Natural killer cell (primary cell): ENCODE data around the gene DUSP3. TPM values are rescaled to one million over a fixed set of nuclear protein-coding genes. Genes with fewer than 3 reads are reported as not detected.
"Not testable (repeated sequence)": the region's sequence is repeated elsewhere in the genome, so short reads cannot be mapped to it uniquely, and the experiment has no call there.

Experiments
- ATAC-seq, 3 donors: fragments of 150-1000 bp in 2 of 3; fragments of 200-7000 bp in 1 of 3; cut with Tn5 transposase; 1 replicate in 1 of 3; 2 replicates in 2 of 3; pipeline ENCODE4 v1.10.0; 2021; ENCODE audit warnings: mild to moderate bottlenecking in 2 of 3, moderate library complexity in 2 of 3
- DNase-seq, 2 donors: peaks; one replicate each; pipeline versions ENCODE4 v3.0.0 to v3.0.0-alpha.2; 2013 to 2021; ENCODE audit warnings: mixed read lengths in 1 of 2
- H3K27ac ChIP-seq: one replicate; pipeline ENCODE4 v1.5.1; 2013; ENCODE audit warnings: mild to moderate bottlenecking, low read length
- H3K27me3 ChIP-seq: one replicate; pipeline ENCODE4 v1.6.1; 2013; ENCODE audit warnings: low read length; ENCODE audit not compliant: control insufficient read depth, insufficient read depth
- H3K36me3 ChIP-seq: one replicate; pipeline ENCODE4 v1.6.1; 2013; ENCODE audit warnings: low read length; ENCODE audit not compliant: control insufficient read depth, insufficient read depth
- H3K4me1 ChIP-seq: one replicate; pipeline ENCODE4 v1.6.1; 2013; ENCODE audit warnings: low read length; ENCODE audit not compliant: control insufficient read depth, insufficient read depth
- H3K4me3 ChIP-seq: one replicate; pipeline ENCODE4 v1.5.1; 2013; ENCODE audit warnings: low read length
- H3K9me3 ChIP-seq: one replicate; pipeline ENCODE4 v1.6.1; 2013; ENCODE audit warnings: low read length; ENCODE audit not compliant: control insufficient read depth, insufficient read depth
- H3K27ac Mint-ChIP-seq, 2 donors: one replicate each; pipeline ENCODE4 v1.8.0; 2022; ENCODE audit warnings: mild to moderate bottlenecking in 2 of 2, mixed read lengths in 2 of 2, moderate library complexity in 1 of 2
- H3K27me3 Mint-ChIP-seq, 2 donors: one replicate each; pipeline ENCODE4 v1.8.0; 2022; ENCODE audit warnings: low read depth in 2 of 2, mixed read lengths in 2 of 2
- H3K36me3 Mint-ChIP-seq: one replicate; pipeline ENCODE4 v1.8.0; 2022; ENCODE audit warnings: mixed read lengths
- H3K4me1 Mint-ChIP-seq, 2 donors: one replicate each; pipeline ENCODE4 v1.8.0; 2022; ENCODE audit warnings: mixed read lengths in 2 of 2
- H3K4me3 Mint-ChIP-seq: one replicate; pipeline ENCODE4 v1.8.0; 2022; ENCODE audit warnings: mild to moderate bottlenecking, moderate library complexity, mixed read lengths
- H3K9me3 Mint-ChIP-seq, 2 donors: one replicate each; pipeline ENCODE4 v1.8.0; 2022; ENCODE audit warnings: mixed read lengths in 2 of 2
- WGBS: methylation state at CpG from one replicate; pipeline ENCODE4 v1.1.7; 2013; ENCODE audit warnings: missing lambda C conversion rate; ENCODE audit not compliant: insufficient coverage; 5-methylcytosine and 5-hydroxymethylcytosine counted together
- intact Hi-C: fragments of 100-400 bp; cut with micrococcal nuclease; formaldehyde crosslinking; loops from one replicate; pipeline ENCODE4 v1.14.2; 2022
- total RNA-seq, 4 donors: library from RNA; stranded (reverse); fragments of 120-200 nt in 1 of 4; gene quantifications; one replicate each; pipeline versions ENCODE4 v1.2.3 to v1.2.4, GENCODE V29; 2013 to 2022
- TF ChIP-seq, protein P1 (sequence below): fragments of 200-600 bp; IDR thresholded peaks from one replicate; pipeline ENCODE4 v1.8.0; 2022; ENCODE audit warnings: antibody characterized with exemption

The DUSP3 gene
- total RNA-seq, 3 donors from 2014 or later (not counting 1 experiment from before 2014, with no cell fraction given) = 6.3 to 15.9 (median 12.9) TPM

DNA sequence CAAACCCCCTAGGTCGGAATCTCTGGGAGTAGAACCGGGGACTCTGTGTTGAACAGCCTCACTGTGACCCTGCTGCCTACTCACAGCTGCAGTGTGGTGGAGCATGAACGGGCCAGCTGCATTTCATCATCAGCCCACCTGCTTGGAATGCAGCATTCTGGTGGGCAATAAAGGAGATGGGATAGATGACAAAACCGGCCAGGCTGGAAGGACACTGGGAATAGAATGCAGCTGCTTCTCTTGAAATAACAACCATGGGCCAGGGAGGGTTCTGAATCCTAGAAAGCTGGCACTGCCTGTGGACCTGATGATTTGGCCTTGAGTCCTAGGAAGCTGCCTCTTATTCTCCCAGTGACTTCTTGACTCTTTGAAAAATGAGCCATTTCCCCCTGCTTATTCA is 25.0 kb upstream of the DUSP3 start:
- Mint-ChIP-seq H3K36me3 (no peaks in the 10 kb centered on the region), H3K27ac (no peak overlapping the region), H3K4me1 (no peaks in the 10 kb centered on the region), H3K9me3 (no peaks in the 10 kb centered on the region), H3K27me3 (peaks cover 16 to 36% of the 10 kb centered on the region in 2 donors), H3K4me3 (no peak overlapping the region)
- WGBS = 78% methylated on average over 4 of the region's 4 CpGs
- no peak overlapping the region for H3K27ac ChIP-seq
- intact Hi-C loops = no loop called here
- H3K27me3 ChIP-seq = peaks cover 4% of the 10 kb centered on the region
- no peaks in the 10 kb centered on the region for H3K36me3 ChIP-seq
- ATAC-seq = no peak
- DNase-seq = no peak
- no peaks in the 10 kb centered on the region for H3K4me1 ChIP-seq
- H3K4me3 ChIP-seq = no peak overlapping the region
- TF ChIP-seq, protein P1, sequence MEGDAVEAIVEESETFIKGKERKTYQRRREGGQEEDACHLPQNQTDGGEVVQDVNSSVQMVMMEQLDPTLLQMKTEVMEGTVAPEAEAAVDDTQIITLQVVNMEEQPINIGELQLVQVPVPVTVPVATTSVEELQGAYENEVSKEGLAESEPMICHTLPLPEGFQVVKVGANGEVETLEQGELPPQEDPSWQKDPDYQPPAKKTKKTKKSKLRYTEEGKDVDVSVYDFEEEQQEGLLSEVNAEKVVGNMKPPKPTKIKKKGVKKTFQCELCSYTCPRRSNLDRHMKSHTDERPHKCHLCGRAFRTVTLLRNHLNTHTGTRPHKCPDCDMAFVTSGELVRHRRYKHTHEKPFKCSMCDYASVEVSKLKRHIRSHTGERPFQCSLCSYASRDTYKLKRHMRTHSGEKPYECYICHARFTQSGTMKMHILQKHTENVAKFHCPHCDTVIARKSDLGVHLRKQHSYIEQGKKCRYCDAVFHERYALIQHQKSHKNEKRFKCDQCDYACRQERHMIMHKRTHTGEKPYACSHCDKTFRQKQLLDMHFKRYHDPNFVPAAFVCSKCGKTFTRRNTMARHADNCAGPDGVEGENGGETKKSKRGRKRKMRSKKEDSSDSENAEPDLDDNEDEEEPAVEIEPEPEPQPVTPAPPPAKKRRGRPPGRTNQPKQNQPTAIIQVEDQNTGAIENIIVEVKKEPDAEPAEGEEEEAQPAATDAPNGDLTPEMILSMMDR = no peak
- no peaks in the 10 kb centered on the region for H3K9me3 ChIP-seq

DNA sequence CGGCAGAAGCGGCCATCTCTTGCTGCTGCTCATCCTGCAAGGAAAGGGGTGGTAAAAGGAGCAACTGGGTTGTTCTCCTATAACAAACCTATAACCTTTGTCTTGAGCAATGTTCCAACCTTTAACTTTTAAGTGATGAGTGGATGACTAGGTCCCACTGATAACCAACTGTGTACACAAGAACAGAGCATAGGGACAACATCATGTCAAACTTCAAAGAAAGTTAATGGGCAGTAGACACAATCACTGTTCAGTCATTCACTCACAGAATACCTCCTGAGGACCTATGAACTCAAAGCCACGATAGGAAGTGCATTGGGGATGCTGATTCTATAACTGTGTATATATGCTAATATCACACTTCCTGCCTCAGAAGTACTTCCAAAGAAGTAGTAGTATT is 23.1 kb upstream of the DUSP3 start:
- no peak overlapping the region for H3K4me3 ChIP-seq
- H3K36me3 ChIP-seq = no peaks in the 10 kb centered on the region
- WGBS = 100% methylated on average over 2 of the region's 3 CpGs
- H3K4me1 Mint-ChIP-seq = no peaks in the 10 kb centered on the region
- H3K27ac ChIP-seq = no peak overlapping the region
- TF ChIP-seq, protein P1 = no peak
- DNase-seq (no peak), ATAC-seq (no peak)
- H3K27ac Mint-ChIP-seq = no peak overlapping the region
- no peaks in the 10 kb centered on the region for H3K9me3 ChIP-seq
- H3K9me3 Mint-ChIP-seq = no peaks in the 10 kb centered on the region
- H3K27me3 Mint-ChIP-seq = peaks cover 22 to 42% of the 10 kb centered on the region in 2 donors
- no peaks in the 10 kb centered on the region for H3K4me1 ChIP-seq
- intact Hi-C loops = no loop called here
- H3K4me3 Mint-ChIP-seq = no peak overlapping the region
- peaks cover 4% of the 10 kb centered on the region for H3K27me3 ChIP-seq
- no peaks in the 10 kb centered on the region for H3K36me3 Mint-ChIP-seq

DNA sequence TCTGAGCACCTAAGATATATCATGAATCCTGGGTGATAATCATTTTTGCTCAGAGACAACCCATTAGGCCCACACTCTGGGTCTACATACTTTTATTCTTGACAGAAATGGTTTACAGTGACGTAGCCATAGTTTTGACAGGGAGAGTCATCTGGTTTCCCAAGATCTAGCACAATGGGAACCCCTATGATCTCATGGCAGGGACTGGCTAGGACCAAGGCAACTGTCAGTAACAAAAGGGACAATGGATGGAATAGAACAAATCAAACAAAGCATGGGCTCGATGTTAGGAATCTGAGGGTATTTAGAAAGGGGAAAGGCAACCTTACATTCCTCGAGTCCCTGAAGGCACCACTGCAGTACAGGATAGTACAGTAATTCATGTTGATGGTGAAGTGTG is 22.0 kb upstream of the DUSP3 start:
- Mint-ChIP-seq H3K27me3 (peaks cover 24 to 53% of the 10 kb centered on the region in 2 donors), H3K36me3 (no peaks in the 10 kb centered on the region), H3K4me1 (no peaks in the 10 kb centered on the region), H3K4me3 (no peak overlapping the region), H3K27ac (no peak overlapping the region), H3K9me3 (no peaks in the 10 kb centered on the region)
- Histone ChIP-seq H3K27ac (no peak overlapping the region), H3K4me3 (no peak overlapping the region), H3K9me3 (no peaks in the 10 kb centered on the region), H3K4me1 (no peaks in the 10 kb centered on the region), H3K36me3 (no peaks in the 10 kb centered on the region), H3K27me3 (peaks cover 4% of the 10 kb centered on the region)
- TF ChIP-seq, protein P1 = no peak
- ATAC-seq (no peak), DNase-seq (no peak)
- 94% methylated on average over 3 of the region's 3 CpGs for WGBS
- intact Hi-C loops = no loop called here

DNA sequence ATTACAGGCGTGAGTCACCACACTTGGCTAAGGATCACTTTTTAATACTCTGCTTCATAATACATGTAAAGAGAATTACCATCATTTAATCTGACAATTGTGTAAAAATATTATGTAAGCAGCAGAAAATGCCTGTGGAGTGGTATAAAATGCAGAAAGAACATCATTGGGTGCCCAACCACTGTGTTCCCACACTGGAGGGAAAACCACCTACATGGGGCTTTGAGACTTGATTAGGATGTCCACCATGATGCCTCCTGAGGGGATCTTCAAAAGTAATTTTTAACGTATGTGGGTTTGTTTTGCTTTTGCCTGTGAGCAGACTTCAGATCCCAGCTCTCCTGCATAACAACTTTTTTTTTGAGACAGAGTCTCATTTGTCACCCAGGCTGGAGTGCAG is 20.3 kb upstream of the DUSP3 start:
- TF ChIP-seq, protein P1 = no peak
- Mint-ChIP-seq H3K9me3 (no peaks in the 10 kb centered on the region), H3K36me3 (no peaks in the 10 kb centered on the region), H3K27me3 (peaks cover 24 to 55% of the 10 kb centered on the region in 2 donors), H3K4me1 (no peaks in the 10 kb centered on the region), H3K27ac (no peak overlapping the region), H3K4me3 (no peak overlapping the region)
- intact Hi-C loops = no loop called here
- WGBS = 88% methylated on average over 2 of the region's 2 CpGs
- Histone ChIP-seq H3K4me3 (no peak overlapping the region), H3K27ac (no peak overlapping the region), H3K4me1 (no peaks in the 10 kb centered on the region), H3K27me3 (peaks cover 4% of the 10 kb centered on the region), H3K9me3 (no peaks in the 10 kb centered on the region), H3K36me3 (no peaks in the 10 kb centered on the region)
- ATAC-seq = no peak
- DNase-seq = no peak

DNA sequence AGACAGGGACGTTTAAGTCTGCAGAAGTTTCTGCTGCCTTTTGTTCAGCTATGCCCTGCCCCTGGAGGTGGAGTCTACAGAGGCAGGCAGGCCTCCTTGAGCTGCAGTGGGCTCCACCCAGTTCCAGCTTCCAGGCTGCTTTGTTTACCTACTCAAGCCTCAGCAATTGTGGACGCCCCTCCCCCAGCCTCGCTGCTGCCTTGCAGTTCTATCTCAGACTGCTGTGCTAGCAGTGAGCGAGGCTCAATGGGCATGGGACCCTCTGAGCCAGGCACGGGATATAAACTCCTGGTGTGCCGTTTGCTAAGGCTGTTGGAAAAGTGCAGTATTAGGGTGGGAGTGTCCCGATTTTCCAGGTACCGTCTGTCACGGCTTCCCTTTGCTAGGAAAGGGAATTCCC is 19.2 kb upstream of the DUSP3 start:
- DNase-seq, H3K4me1 Mint-ChIP-seq, H3K4me3 ChIP-seq, H3K36me3 Mint-ChIP-seq, H3K36me3 ChIP-seq, H3K9me3 ChIP-seq, H3K27ac Mint-ChIP-seq, ATAC-seq, H3K9me3 Mint-ChIP-seq, H3K27me3 ChIP-seq, intact Hi-C loops, H3K27ac ChIP-seq, H3K4me3 Mint-ChIP-seq, H3K4me1 ChIP-seq: not testable (repeated sequence)
- peaks cover 27 to 61% of the 10 kb centered on the region in 2 donors for H3K27me3 Mint-ChIP-seq
- WGBS = 86% methylated on average over 8 of the region's 9 CpGs

DNA sequence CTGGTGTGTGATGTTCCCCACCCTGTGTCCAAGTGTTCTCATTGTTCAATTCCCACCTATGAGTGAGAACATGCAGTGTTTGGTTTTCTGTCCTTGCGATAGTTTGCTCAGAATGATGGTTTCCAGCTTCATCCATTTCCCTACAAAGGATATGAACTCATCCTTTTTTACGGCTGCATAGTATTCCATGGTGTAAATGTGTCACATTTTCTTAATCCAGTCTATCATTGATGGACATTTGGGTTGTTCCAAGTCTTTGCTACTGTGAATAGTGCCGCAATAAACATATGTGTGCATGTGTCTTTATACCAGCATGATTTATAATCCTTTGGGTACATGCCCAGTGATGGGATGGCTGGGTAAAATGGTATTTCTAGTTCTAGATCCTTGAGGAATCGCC is 13.9 kb upstream of the DUSP3 start:
- H3K9me3 Mint-ChIP-seq, H3K36me3 Mint-ChIP-seq, intact Hi-C loops, H3K4me3 Mint-ChIP-seq, ATAC-seq, H3K4me1 ChIP-seq, H3K4me1 Mint-ChIP-seq, H3K27ac ChIP-seq, H3K4me3 ChIP-seq, H3K9me3 ChIP-seq, H3K27me3 ChIP-seq, H3K27ac Mint-ChIP-seq, DNase-seq, H3K36me3 ChIP-seq: not testable (repeated sequence)
- WGBS = 100% methylated on average over 1 of the region's 4 CpGs
- peaks cover 18 to 69% of the 10 kb centered on the region in 2 donors for H3K27me3 Mint-ChIP-seq
